GM19467 (cell line): ENCODE measurements around the gene FAM193B.

Source experiments
- ATAC-seq: cut with Tn5 transposase; IDR thresholded peaks from one replicate; pipeline ENCODE4 v1.9.1; 2021; ENCODE audit warnings: mild to moderate bottlenecking, moderate library complexity; ENCODE audit not compliant: unreplicated experiment

The FAM193B gene

DNA sequence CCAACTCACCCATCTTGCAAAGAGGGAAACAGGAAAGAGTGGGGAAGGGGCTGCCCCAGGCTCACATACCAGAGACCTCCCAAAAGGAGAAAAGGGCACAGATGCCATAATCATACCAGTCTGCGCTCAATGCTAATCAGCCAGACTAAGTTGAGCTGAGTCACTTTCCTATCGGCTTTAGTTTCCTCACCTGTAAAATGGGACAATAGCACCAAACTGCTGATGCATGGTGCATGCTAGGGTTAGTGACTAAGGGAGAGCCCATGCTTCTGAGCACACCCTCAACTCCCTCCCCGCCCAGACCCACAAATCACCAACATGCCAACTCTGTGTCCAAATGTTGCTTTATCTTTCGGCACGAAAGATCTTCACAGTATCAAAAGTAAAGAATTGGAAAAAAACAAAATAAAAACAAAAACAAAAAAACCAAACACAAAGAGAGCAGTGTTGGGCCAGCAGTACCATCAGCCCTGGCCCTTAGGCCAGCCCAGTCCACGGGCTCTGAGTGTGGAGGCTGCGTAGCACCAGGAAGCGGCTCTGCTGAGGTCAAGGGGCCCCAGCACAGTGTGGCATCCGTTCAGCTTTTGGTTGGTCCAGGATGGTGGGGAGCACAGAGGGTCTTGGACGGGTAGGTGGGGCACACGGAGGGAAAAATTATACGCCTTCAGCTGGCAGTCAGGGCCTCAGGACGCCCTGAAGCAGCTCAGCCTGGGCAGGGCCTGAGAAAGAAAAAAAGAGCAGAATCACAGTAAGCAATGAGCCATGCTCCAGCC lies 34.7 kb downstream of the FAM193B start:
- no peak for ATAC-seq

GRCh38 chr5:177516601-177517568 lies 37.5 kb downstream of the FAM193B start, which contains the start of gene DDX41:
TSS of gene DDX41 (minus strand) at chr5:177516961. CDS start at chr5:177516945, 16 bp downstream.
- ATAC-seq = peak; percentile 74

DNA sequence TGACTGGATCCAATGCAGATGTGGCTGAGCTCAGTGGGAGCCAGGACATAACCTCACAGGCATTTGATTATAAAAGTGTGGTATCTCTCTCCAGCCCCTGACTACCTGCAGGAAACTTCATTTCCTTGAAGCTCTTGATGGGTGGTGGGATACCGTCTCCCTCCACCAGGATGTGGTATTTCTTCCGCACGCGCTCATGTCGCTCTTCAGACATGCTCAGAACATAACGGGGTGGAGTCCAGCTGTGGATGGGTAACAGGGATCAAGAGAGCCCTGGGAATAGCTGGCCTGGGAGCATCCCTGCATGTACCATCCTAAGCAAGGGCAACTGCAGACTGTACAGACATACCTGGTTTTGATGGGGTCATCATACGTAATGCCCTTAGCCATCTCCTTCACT lies 38.8 kb downstream of the FAM193B start:
- ATAC-seq = no peak

- no peak for ATAC-seq
Observed at GRCh38 chr5:177514541-177514940, 39.8 kb downstream of the FAM193B start.

- ATAC-seq = no peak
Observed at GRCh38 chr5:177513500-177513899, 40.9 kb downstream of the FAM193B start.

DNA sequence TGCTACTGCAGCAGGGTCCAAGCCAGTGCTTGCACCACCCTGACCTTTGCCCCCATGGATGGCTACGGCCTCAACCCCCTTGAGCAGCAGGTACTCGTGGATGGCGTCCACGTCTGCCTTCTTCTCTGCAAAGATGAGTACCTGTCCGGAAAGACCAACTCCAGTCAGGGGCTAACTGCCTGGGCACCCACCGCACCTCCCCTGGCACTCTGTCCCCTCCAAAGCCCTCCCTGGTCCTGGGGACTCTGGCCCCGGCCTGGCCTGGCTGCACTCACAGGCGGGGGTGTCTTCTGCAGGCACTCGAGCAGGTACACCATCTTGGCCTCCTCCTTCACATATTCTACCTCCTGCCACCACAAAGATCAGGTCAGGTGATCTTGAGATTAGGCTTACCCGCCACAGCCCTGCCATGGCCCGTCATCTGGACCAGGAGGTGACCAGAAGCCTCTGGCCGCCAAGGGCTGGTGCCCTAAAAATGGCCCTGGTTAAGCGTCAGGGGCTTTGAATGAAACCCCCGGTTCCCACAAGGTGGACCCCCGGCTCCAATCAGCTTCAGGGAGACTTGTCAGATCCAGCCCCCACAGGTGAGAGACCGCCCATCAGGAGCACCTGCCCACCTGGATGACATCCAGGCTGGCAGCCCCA lies 41.5 kb downstream of the FAM193B start:
- no peak for ATAC-seq

DNA sequence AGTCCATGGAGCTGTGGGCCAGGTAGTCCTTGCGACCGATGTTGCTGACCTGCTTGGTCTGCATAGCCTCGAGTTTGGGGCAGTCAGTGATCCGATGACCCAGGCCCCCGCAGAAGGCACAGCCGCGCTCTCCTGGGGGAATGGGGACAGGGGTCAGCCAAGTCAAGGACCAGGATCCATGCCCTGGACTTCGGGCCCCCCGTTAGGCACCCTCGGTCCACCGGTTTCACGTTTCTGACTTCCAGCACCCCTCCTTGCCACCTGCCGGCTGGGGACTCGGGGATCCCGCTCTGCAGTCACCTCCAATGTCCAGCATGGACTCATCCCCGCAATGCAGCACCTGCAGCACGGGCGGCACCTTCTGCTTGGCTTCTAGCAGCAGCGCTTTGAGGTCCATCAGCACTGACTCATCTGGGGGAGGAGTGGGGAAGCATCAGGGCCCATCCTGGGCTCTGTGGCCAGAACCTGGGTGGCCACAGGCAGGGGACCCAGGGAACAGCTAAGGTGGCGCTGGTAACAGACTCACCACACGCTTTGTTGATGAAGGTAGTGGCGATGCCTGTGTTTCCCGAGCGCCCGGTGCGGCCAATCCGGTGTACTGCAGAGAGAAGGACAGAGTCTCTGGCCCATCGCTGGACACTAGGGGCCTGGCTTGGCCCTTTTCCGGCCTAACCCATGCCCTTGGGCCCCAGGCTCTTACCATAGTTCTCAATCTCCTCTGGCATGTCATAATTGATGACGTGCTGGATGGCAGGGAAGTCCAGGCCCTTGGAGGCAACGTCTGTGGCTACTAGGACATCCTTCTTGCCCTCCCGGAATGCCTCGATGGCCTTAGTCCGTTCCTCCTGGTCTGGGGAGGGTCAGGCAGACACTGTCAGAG lies 42.3 kb downstream of the FAM193B start:
- ATAC-seq = no peak

DNA sequence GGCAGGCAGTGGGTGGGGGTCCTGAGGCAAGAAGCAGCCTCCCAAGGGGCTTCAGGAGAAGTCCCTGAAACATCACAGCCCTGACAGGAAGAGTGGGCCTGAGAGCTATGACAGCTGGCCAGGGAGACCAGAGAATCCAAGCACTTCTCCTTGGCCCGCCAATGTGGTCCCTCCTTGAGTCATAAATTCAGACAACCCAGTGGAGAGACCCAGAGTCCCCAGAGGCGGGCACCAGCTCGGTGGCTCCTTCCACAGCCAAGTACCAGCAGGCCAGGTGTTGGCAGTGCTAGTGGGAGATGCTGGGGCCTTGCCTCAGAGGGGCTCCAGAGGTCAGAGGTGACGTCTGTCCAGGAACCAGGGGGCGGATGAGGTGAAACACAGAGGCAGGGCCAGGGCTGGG lies 43.2 kb downstream of the FAM193B start:
- ATAC-seq = no peak

DNA sequence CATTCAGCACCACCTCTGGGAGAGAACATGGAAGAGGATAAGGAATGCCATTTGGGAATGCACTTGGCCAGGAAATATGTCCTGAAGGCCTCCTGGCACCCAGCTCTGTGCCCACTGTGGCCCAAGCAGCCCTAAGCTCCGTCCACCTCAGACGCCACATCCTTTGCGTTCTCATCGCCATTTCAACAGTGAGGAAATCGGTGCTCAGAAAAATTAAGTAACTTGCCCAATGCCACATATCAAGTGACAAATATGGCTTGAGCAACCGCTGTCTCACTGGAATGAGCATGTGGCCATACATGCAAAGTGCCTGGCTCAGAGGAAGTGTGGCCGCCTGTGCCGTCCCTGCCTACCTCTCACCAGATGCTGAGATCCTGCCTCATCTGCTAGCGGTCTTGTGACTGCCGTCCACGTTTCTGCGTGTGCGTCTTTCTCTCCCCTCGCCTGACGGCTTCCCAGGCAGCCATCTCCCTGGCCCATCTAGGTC lies 43.8 kb downstream of the FAM193B start:
- ATAC-seq = peak; percentile 35

- ATAC-seq = no peak
Observed at GRCh38 chr5:177509991-177510566, 44.3 kb downstream of the FAM193B start.

DNA sequence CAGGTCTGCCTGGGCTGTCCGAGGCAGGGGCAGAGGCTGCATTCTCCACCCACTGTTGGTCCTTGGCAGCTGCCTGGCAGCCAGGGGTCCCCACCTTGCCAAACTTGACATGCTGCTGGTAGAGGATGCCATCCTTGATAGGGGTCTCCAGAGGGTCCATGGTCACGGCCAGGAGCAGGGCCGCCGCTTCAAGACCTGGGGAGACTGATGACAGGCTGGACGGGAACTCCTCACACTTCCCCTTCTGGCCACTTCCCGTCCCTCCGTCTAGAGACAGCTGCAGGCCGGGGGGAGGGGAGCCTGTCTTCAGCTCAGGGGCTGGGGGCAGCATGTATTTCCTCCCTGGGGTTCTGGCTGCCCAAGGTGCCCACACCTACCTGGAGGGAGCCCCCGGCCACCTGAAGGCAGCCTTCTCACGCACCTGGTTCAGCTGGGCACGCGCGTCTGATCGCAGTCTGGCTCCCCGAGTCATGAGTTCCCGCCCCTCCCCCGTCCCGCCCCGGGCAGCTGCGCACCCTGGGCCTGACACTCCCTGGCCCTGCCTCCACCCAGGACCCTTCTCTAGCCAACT lies 44.9 kb downstream of the FAM193B start, which contains the start of gene DOK3:
TSS of gene DOK3 (minus strand) at position 446 of the 571 bp plus-strand sequence. CDS start at position 160, 286 bp downstream.
- no peak for ATAC-seq

- ATAC-seq = no peak
Observed at GRCh38 chr5:177508837-177509236, 45.5 kb downstream of the FAM193B start.

DNA sequence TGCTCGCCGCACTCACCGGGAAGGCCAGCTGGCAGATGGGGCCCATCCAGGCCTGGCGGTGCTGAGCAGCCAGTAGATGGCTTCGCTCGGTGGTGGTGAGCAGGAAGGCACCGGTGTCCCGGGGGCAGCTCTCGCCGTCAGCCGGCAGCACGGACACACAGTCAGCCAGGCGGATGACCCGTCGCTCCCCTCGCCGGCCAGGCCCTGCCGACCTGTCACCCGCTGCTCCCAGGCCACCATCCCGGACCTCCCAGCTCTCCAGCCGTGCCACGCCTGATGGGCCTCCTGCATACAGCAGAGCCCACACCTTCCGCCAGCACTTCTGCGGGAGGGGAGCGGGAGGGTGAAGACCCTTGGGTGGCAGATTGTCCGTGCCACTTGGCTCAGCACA lies 46.1 kb downstream of the FAM193B start:
- no peak for ATAC-seq

DNA sequence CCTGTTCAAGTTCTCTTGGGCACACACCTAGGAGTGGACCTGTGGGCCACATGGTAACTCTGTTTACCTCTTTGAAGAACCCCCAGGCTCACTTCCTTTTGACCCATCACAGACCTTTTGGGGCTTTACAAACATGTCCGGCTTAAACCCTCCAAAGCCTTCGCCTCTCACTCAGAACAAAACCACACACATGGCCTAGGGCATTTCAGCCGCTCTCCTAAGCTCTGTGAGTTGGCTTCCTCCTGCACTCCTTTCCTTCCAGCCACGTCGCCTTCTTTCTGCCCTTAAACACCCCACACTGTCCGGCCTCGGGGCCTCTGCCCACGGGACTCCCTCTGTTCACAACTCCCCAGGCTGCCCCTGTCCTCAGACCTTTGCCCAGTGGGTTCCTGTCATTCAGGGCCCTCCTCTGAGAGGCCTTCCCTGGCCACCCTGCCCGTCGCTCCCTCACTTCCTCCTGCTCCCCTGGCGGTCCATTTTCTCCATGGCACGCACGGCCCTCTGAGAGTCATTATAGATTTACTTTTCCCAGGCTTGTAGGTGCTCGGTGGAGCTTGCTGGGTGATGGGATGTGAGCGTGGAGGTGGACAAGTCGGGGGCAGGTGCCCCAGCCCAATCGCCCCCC lies 46.7 kb downstream of the FAM193B start:
- no peak for ATAC-seq

- no peak for ATAC-seq
Observed at GRCh38 chr5:177507165-177507564, 47.2 kb downstream of the FAM193B start.

DNA sequence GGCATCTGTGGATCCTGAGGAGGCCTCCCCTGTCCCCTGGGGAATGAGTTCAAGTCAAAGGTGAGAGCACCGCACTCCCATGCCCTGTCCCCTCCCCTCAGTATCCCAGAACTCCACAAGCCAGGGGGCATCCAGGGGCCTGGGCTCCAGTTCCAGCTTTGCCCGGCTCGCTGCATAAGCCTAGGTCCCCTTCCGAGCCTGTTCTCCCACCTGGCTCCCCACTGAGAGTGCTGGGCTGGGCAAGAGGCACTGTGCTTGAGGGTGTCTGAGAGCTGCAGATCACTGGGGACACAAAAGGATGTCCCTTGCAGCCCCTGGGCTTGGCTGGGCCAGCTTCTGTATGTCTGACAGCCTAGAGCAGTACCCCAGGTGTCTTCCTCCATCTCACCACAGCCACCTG lies 49.3 kb downstream of the FAM193B start:
- no peak for ATAC-seq

GRCh38 chr5:177504086-177505056 lies 50.0 kb downstream of the FAM193B start:
- ATAC-seq = no peak
